Measurements from ENCODE around the gene CTDNEP1.

DNA sequence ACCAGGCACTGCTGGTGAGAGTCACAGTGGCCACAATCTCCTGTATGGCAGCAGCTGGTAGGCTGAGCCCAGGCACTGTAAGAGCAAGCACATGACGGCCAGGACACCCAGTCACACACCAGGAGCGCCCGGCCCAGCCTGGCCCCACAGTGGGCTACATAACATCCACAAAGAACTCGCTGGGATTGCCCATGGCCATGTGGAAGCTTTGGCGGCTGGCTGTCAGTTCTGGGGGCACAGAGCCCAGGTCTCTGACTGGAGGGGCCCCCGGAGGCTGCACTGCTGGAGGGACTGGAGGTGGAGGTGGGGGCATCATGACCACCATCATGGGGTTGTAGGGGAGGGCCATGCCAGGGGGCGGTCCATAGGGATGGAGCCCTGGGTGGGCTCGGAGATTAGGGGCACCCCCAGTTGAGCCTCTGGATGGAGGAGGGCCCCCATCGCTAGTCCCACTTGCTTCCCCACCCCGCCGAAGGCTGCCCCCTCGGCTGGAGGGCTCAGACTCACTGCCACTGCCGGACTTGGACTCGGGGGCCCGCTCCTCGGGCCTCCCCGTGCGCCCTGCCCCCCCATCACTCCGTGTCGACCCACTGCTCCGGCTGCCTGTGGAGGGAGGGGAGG lies 25.7 kb downstream of the CTDNEP1 start:
- TF ChIP-seq, protein P1, sequence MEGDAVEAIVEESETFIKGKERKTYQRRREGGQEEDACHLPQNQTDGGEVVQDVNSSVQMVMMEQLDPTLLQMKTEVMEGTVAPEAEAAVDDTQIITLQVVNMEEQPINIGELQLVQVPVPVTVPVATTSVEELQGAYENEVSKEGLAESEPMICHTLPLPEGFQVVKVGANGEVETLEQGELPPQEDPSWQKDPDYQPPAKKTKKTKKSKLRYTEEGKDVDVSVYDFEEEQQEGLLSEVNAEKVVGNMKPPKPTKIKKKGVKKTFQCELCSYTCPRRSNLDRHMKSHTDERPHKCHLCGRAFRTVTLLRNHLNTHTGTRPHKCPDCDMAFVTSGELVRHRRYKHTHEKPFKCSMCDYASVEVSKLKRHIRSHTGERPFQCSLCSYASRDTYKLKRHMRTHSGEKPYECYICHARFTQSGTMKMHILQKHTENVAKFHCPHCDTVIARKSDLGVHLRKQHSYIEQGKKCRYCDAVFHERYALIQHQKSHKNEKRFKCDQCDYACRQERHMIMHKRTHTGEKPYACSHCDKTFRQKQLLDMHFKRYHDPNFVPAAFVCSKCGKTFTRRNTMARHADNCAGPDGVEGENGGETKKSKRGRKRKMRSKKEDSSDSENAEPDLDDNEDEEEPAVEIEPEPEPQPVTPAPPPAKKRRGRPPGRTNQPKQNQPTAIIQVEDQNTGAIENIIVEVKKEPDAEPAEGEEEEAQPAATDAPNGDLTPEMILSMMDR (IDR thresholded peaks at IDR 0.05; ENCODE audit: low read depth, low read length) = no peak
- TF ChIP-seq EZH2phosphoT487 (IDR thresholded peaks at IDR 0.05; ENCODE audit: low read depth) = no peak

All from OCI-LY3 (cell line).